GM12872 (cell line): ENCODE data around the gene SLC38A11.

Experiments
- TF ChIP-seq, protein P1 (sequence below): IDR thresholded peaks from 3 replicates; pipeline ENCODE4 v1.5.1; 2011; ENCODE audit warnings: low read depth, mild to moderate bottlenecking, low read length, moderate library complexity; ENCODE audit not compliant: insufficient read depth

Gene SLC38A11

DNA sequence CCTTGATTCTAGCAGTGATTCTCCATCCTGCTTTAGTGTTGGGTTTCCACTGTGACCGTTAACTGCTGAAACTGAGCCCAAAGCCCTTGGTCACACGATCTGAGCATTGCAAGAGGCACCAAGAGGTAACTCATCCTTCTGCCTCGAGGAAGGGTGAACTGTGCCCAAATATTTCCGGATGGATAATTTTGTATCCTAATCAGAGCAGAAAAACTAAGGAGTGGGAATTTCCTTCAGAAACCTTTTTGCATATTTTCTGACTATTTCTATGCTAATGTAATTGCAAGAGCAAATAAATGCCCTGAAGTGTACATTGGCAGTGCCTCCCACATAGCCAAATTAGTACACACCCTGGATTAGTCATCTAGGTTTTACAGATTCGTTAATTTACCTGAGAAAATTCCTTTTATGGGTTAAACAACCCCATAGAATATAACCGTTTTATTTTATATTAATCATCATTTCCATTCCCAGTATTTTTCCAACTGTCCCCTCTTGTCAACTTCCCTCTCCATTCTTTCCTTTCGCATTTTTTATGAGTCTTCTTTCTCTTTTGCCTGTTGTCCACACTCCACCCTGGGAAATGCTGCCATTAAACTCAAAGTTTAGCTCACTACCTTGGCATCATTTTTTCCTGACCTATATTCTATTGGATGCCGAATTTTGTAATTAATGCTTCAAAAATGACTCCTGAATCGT lies 82.0 kb downstream of the SLC38A11 start:
- TF ChIP-seq, protein P1, sequence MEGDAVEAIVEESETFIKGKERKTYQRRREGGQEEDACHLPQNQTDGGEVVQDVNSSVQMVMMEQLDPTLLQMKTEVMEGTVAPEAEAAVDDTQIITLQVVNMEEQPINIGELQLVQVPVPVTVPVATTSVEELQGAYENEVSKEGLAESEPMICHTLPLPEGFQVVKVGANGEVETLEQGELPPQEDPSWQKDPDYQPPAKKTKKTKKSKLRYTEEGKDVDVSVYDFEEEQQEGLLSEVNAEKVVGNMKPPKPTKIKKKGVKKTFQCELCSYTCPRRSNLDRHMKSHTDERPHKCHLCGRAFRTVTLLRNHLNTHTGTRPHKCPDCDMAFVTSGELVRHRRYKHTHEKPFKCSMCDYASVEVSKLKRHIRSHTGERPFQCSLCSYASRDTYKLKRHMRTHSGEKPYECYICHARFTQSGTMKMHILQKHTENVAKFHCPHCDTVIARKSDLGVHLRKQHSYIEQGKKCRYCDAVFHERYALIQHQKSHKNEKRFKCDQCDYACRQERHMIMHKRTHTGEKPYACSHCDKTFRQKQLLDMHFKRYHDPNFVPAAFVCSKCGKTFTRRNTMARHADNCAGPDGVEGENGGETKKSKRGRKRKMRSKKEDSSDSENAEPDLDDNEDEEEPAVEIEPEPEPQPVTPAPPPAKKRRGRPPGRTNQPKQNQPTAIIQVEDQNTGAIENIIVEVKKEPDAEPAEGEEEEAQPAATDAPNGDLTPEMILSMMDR = no peak

GRCh38 chr2:164871404-164871803 lies 83.9 kb downstream of the SLC38A11 start:
- TF ChIP-seq, protein P1 = no peak

DNA sequence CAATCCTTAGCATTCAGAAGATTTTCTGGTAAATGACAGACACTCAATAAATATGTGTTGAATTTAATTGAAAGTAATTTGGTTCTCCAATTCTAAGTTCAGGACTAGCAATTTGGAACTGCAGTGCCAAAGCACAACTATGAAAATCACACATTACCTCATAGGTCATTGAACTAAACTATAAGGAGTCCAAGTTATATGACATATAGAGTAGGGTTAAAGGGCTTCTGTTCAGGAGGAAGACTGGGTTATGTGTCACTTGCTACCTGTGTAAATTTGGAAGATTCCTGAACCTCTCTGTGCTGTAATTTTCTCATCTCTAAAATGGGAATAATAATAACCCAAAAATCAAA lies 85.9 kb downstream of the SLC38A11 start:
- TF ChIP-seq, protein P1 = no peak

DNA sequence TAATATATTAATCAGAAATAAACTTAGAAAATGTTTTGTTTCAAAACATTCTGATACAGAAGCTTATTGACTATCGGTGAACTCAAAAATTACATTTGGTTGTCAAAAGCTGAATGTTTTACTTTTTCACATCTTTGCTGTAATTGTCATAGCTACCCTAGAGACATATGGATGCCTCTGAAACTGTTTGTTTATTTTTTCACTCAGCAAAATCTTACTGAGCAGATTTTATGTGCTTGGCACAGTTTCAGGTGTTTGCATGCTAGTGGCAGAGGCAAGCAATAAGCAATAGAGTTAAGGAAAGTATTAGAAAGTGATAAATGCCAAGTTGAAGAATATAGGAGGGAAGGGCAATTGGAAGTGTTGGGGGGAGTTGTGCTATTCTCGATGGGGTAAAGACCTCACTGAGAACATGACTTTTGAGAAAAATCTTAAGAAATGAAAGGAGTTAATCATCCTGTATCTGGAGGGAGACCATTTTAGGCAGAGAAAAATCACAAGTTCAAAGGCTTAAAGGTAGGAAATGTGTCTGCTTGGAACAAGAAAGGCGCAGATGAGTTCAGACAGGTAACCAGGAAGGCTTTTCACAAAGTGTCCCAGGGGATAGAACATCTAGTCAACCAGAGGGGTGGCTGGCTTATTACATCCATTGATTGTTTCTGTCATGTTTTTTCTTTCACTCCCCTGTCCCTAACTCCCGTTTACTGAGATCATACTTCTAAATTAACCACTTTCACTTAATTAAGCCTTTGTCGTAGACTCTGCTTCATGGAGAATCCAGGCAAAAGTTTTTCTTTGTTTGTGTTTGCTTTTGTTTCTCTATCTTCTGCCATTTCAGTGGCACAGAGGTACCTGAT lies 86.5 kb downstream of the SLC38A11 start:
- TF ChIP-seq, protein P1 = no peak

DNA sequence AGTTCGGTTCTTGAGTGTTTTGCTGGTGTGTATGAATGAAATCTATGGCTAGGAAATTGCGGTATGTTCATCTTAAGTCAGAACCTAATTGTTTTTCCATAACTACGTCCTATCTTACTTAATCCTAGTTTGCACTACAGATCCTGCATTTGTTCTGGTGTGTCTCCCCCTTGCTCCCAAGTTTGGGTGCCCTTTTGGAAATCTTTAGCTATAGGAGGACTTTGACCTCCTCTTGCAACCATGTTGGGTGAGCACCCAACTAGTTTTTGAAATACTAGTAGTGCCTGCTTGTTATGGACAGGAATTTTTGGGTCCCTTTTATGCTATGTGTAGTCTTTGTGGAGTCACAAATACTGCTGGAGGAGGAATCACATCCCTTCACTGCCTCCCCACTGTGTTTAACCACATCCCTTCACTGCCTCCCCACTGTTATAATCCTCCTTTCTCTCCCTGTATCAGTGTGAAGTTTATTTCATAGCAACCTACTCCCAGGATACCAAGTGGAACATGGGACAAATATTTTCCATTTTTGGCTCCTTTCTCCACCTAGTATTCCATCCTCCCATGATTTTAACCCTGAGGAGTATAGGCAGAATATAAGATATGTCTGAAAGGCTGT lies 87.4 kb downstream of the SLC38A11 start:
- TF ChIP-seq, protein P1 = no peak

DNA sequence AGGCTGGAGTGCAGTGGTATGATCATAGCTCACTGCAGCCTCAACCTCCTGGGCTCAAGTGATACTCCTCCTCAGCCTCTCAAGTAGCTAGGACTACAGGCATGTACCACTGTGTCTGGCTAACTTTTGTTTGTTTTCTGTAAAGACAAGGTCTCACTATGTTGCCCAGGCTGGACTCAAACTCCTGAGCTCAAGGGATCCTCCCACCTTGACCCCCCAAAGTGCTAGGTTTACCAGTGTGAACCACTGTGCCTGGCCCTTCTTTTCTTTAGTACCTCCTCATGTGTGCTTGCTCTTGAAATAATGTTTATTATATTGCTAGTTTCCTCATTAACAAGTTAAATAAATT lies 94.7 kb downstream of the SLC38A11 start:
- TF ChIP-seq, protein P1 = no peak

- TF ChIP-seq, protein P1 = no peak
These were observed 96.0 kb downstream of the SLC38A11 start for GRCh38 chr2:164859251-164859818.
